GM12873 (cell line): ENCODE results near the gene SESTD1.

Experiments used
- CTCF ChIP-seq: IDR thresholded peaks from 2 replicates; pipeline ENCODE4 v1.5.1; 2012; ENCODE audit warnings: low read depth, mild to moderate bottlenecking, moderate library complexity, low read length, control low read depth; ENCODE audit not compliant: insufficient read depth; ENCODE audit errors: missing control alignments

Gene SESTD1

GRCh38 chr2:179252423-179252822 is 12.2 kb downstream of the SESTD1 start:
- no peak for TF ChIP-seq CTCF

- no peak for TF ChIP-seq CTCF
These were observed 12.8 kb downstream of the SESTD1 start for GRCh38 chr2:179251870-179252269.

- no peak for TF ChIP-seq CTCF
These were observed 13.7 kb downstream of the SESTD1 start for GRCh38 chr2:179250848-179251504.

- TF ChIP-seq CTCF = no peak
These were observed 14.5 kb downstream of the SESTD1 start for GRCh38 chr2:179250095-179250494.

- TF ChIP-seq CTCF = no peak
These were observed 16.6 kb downstream of the SESTD1 start for GRCh38 chr2:179248024-179248348.

GRCh38 chr2:179247318-179248023 is 17.2 kb downstream of the SESTD1 start:
- no peak for TF ChIP-seq CTCF

GRCh38 chr2:179243046-179243445 is 21.6 kb downstream of the SESTD1 start:
- no peak for TF ChIP-seq CTCF
